GM08714 (cell line): ENCODE measurements around the gene LMTK2.

ENCODE experiments used
- H3K4me3 ChIP-seq: fragments of 200-500 bp; sonication (Bioruptor generic); 2 replicates; pipeline ENCODE4 v1.5.1; 2014; ENCODE audit warnings: mild to moderate bottlenecking, low read length, inconsistent platforms
- ZNF274 ChIP-seq: IDR thresholded peaks from 2 replicates; pipeline ENCODE4 v1.6.1; 2012; ENCODE audit warnings: mild to moderate bottlenecking, low read depth, low read length

LMTK2 gene

DNA sequence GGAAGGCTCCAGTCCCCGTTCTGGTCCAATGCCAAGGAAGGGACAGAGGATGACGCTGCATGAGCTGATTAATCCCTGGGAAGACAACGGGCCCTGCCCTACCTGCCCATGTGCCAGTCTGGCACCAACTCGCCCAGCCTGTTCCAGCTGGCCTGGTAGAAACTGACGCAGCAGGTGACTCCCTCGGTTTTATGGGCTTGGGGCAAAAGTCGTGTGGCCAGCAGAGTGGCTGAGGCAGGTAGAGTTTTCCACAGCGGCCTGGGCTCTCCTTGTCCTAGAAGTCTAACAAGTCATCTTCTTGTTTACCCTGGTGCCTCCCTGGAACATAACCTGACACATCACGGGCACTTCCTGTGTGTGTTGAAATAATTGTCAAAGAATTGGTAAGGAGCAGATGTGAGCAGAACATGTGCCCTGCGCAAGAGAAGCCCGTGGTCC is 20.4 kb upstream of the LMTK2 start:
- TF ChIP-seq ZNF274 = no peak
- no peak overlapping the region for H3K4me3 ChIP-seq

DNA sequence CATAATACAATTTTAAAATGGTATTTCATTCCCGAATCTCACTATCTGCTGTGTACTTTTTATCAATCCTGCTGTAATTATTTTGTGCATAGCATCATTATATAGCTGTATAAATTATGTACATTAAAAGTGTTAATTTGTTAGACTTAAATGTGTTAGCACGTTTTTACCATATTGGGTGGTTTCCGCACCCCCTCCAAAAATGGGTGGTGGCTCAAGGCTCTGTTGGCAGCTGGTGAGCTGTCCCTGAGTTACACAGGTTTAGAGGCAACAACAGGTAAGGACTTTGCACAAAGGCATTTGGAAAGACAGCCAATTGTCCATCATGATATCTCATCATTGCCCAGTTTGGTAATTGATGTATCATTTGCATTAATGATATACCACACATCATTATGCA is 18.6 kb upstream of the LMTK2 start:
- H3K4me3 ChIP-seq = no peak overlapping the region
- TF ChIP-seq ZNF274 = no peak

DNA sequence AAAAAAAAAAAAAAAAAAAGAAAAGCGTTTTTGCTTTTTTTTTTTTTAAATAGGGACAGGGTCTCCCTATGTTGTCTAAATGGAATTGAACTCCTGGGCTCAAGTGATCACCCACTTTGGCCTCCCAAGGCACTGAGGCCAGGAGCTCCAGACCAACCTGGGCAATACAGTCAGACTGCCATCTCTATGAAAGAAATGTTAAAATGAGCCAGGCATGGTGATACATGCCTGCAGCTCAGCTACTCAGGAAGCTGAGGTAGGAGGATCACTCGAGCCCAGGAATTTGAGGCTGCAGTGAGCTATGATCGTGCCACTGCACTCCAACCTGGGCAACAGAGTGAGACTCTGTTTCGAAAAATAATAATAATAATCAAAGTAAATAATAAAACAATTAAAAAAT is 16.5 kb upstream of the LMTK2 start:
- H3K4me3 ChIP-seq = no peak overlapping the region
- no peak for TF ChIP-seq ZNF274

DNA sequence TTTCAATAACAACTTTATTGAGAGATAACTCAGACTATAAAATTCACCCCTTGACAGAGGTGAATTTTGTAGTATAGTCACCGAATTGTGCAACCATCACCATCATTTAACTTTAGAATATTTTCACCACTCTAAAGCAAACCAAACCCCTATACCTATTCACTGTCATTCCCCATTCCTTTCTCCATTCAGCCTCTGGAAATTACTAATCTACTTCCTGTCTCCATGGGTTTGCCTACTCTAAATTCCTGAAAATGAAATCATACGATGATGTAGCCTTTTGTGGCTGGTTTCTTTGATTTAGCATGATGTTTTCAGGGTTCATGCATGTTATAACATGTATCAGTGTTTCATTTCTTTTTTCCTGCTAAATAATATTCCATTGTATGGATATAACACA is 15.6 kb upstream of the LMTK2 start:
- TF ChIP-seq ZNF274 = no peak
- H3K4me3 ChIP-seq = no peak overlapping the region

DNA sequence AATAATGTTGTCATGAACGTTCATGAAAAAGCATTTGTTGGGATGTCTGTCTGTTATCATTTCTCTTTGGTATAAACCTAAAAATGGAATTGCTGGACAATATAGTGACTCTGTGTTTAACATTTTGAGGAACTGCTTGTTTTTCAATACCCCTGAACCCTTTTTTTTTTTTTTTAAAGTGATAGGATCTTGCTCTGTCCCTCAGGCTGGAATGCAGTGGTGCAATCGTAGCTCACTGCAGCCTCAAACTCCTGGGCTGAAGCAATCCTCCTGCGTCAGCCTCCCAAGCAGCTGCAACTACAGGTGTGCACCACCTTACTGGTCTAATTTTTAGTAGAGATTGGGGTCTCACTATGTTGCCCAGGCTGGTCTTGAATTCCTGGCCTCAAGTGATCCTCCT is 15.1 kb upstream of the LMTK2 start:
- TF ChIP-seq ZNF274 = no peak
- H3K4me3 ChIP-seq = no peak overlapping the region

DNA sequence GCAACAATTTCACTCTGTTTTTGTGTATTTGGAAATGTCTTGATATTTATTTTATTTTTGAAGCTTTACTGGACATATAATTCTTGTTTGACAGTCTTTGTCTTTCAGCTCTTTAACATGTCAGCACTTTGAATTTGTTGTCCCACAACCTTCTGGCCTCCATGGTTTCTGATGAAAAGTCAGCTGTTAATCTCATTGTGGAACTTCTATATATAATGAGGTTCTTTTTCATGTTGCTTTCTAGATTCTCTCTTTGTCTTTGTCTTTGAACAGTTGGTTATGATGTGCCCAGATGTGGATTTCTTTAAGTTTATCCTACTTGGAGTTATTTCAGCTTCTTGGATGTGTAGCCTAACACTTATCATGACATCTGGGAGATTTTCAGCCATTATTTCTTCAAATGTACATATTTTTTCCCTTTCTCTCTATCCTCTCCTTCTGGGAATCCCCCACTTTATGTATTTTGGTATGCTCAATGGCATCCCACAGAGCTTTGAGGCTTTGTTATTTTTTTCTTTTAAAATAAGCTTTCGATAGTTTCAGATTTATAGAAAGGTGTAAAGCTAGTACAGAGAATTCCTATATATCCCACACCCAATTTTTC is 9.5 kb upstream of the LMTK2 start:
- no peak overlapping the region for H3K4me3 ChIP-seq
- no peak for TF ChIP-seq ZNF274

DNA sequence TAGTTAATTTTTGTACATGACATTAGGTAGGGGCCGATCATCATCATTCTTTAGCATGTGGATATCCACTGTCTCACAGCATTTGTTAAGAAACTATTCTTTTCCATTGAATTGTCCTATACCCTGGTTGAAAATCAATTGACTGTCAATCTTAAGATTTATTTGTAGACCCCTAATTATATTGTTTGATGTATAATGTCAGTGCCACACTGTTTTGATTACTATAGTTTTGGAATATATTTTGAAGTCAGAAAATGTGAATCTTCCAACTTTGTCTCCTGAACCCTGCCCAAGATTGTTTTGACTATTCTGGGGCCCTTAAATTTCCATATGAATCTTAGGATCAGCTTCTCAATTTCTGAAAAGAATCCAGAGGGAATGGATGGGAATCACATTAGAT is 6.6 kb upstream of the LMTK2 start:
- TF ChIP-seq ZNF274 = no peak
- no peak overlapping the region for H3K4me3 ChIP-seq

DNA sequence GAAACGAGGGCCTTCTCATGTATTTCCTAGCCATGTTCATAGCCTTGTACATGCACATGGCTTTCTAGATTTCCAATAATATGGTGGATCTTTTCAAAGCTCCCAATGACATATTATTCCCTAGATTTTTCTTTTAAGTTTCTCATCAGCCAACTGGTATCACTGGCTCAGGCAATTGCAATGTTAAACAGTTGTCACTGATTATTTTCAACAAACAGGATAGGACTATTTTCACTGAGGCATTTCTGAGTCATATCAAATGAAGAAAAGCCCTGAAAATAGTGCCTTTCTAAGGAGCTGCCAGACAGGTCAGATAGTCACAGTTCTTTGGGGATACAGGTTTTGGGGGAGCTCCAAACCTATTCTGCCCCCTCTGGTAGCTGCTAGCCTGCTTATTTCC is 4.5 kb upstream of the LMTK2 start:
- no peak for TF ChIP-seq ZNF274
- no peak overlapping the region for H3K4me3 ChIP-seq

DNA sequence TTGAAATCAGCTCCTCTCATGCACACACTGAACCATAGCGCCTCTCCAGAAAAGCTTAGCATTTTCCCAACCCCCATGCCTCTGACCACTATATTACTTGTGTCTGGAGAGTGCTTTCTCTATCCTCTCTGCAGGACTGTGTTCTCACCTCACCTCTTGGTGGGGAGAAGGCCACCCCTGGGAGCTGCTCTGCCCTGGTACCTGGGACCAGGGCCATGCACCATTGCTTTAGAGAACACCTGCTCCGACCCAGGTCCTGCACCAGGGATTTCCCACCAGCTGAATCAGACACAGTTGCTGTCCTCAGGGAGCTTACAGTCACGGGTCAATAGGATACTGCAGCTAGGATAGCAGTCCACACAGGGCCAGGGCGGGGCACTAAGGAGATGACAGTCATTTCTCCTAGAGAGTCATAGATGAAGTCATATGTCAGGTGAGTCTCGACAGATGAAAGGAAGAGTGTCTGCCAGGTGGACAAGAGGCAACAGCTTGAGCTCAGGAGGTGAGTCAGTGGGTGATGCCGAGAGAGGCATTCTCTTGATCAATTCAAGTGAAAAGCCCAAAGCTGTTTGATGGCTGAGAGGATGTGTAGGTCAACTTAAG is 619 bp upstream of the LMTK2 start:
- H3K4me3 ChIP-seq = no peak overlapping the region
- no peak for TF ChIP-seq ZNF274

DNA sequence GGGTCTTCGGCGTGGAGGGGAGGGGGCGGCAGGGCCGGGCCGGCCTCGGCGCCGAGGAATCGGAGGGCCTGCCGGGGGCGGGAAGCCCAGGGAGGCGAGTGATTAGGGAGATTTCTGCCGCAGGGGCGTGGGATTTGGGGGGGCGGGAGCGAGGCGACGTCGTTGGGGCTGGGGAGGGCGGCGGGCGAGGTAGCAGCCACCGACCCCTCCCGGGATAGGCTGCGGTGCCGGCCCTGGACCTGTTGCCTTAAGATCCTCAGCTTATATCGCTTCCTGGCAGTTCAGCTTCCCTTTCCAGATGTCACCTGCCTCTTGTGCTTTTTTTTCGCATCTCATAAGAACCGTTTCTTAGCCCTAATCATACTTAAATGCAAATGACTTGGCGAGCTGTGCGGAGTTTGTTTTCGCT is 655 bp downstream of the LMTK2 start:
- H3K4me3 ChIP-seq = peak overlapping the region; percentile 95
- TF ChIP-seq ZNF274 = no peak

DNA sequence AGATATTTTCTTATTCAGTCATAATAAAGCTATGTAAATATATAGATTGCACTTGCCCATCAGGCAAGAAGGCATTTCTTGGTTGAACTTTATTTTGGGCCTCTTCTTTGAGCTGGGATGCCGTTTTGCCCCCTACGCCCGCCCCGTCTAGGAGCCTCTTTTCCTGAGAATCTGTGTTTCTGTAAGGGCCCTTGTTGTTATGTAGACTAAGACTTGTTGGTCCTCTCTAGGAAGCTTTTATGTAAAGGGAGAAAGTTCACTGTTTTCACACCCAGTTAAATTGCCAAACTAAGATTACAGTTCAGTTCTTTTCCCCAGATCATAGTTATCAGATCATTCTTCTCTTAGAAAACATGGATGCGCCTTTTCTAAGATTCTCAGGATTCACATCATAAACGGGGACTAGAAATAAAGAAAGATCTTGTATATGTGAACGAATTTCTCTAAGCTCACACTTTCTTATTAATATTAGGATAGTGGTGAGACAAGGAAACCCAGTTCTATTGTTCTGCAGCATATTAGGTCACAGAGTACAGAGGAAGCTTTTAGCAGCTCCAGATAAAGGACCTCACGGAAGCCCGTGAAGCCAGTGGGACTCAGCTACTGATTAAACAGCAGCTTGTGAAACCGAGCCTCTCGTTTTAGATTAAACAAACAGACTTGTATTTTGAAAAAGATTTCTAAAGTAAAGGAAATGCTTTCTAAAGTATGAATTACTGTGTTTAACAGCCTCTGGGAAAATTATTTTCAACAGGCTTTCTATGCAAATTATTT is 3.8 kb downstream of the LMTK2 start:
- TF ChIP-seq ZNF274 = no peak
- H3K4me3 ChIP-seq = no peak overlapping the region

DNA sequence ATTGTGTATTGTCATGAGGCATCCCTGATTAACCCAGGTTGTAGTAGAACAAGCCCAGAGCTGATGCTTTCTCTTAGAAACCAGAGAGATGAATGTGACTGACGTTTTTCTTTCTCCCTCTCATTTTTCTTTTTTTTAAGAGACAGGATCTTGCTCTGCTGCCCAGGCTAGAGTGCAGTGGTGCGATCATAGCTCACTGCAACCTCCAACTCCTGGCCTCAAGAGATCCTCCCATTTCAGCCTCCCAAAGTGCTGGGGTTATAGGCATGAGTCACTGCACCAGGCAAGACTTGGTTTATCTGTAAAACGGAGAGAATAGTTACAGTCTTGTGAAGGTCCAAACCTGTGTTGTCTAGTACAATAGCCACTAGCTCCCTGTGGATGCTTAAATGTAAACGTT is 5.4 kb downstream of the LMTK2 start:
- no peak for TF ChIP-seq ZNF274
- no peak overlapping the region for H3K4me3 ChIP-seq

DNA sequence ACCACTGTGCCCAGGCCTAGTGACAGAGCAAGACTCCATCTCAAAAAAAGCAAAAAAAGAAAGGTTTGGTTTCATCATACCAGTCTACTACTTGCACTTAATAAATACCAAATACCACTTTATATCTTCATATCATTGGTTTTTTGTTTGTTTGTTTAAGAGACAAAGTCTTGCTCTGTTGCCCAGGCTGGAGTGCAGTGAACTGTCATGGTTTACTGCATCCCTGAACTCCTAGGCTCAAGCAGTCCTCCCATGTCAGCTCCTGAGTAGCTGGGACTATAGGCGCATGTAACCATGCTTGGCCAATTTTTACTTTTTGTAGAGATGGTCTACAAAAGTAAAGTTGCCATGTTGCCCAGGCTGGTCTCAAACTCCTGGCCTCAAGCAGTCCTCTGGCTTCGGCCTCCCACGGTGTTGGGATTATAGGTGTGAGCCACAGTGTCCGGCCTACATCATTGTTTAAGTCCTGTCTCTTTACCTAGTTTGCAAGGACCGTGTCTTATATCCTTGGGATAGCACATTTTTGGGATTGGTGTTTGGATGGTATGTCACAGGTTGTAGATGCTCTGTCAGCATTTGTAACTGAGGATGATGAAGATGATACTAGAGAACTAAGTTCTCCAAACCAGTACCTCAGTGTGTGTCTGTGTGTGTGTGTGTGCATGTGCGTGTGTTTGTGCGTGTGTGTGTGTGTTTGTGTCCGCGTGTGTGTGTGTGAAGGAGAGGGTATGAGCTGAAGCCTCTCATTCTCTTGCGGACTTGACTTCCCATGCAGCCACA is 9.3 kb downstream of the LMTK2 start:
- H3K4me3 ChIP-seq = no peak overlapping the region
- TF ChIP-seq ZNF274 = no peak

DNA sequence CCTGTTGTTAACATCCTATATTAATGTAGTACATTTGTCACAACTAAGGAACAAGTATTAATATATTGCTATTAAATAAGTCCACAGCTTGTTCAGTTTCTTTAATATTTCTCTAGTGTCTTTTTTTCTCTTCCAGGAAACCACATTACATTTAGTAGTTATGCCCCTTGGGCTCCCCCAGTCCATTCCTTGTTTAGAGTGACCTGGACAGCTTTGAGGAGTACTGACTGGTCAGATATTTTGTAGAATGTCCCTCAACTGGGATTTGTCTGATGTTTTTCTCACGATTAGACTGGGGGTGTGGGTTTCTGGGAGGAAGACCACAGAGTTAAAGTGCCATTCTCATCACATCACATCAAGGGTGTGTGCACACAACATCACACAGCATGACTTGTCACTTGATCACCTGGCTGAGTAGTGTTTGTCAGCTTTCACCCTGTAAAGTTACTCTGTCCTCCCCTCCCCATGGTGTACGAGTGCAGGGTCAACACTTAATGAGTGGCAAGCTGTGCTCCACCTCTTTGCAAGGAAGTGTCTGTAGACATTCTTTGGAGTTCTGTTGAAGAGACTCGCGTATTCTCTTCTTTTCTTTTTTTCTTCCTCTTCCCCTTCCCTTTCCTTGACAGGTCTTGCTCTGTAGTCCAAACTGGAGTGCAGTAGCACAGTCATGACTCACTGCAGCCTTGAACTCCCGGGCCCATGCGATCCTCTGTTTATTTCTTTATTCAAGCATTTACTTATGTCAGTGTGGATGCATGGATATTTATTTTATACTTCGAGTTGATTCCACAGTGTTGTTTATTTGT is 10.2 kb downstream of the LMTK2 start:
- TF ChIP-seq ZNF274 = no peak
- H3K4me3 ChIP-seq = no peak overlapping the region
